ENCODE results near the gene WDR90. TPM values are rescaled to one million over a fixed set of nuclear protein-coding genes. Genes with fewer than 3 reads are reported as not detected.

Gene WDR90
- total RNA-seq, 1 experiment from 2014 or later: 57.8 TPM

DNA sequence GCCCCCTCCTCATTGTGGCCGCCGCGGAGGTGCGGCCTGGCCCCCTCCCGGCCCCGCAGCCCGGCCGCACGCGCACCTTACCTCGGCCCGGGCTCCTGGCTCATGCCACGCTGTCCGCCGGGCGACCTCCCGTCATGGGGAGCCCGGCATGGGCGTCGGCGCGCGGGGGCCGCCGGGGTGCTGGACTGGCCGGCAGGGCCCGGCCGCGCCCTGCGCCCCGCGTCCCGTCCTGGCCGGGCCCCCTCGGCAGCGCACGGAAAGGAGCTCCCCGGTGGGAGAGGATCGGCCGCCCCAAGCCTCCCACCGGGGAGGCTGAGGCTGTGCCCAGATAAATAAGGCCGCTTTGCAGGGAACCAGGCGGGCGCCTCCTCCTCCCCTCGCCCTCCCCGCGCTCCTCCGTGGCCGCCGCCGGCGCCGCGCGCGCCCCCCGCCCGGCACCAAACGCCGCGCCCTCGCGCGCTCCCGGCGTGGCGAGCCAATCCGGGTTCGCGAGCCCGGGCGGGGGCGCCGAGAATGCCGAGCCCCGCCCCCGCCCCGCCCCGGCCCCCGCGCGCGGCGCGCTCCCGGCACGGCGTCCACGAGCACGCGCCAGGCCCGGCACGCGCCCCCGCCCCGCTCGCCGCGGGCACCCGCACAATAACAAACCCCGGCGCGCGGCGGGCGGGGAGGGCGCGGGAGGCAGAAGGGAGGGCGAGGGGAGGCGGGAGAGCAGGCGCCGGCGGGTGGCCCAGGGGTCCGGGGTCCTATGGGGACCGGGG lies 56.4 kb downstream of the WDR90 start, which contains the start of gene FBXL16:
Gene FBXL16 (minus strand): TSS at position 371 of the 758 bp plus-strand sequence. CDS start 8,396 bp downstream, outside the sequence.
- H3K4me1 Mint-ChIP-seq (ENCODE audit: low read depth, unreplicated experiment): no peaks in the 10 kb centered on the region
- TF ChIP-seq, protein P1, sequence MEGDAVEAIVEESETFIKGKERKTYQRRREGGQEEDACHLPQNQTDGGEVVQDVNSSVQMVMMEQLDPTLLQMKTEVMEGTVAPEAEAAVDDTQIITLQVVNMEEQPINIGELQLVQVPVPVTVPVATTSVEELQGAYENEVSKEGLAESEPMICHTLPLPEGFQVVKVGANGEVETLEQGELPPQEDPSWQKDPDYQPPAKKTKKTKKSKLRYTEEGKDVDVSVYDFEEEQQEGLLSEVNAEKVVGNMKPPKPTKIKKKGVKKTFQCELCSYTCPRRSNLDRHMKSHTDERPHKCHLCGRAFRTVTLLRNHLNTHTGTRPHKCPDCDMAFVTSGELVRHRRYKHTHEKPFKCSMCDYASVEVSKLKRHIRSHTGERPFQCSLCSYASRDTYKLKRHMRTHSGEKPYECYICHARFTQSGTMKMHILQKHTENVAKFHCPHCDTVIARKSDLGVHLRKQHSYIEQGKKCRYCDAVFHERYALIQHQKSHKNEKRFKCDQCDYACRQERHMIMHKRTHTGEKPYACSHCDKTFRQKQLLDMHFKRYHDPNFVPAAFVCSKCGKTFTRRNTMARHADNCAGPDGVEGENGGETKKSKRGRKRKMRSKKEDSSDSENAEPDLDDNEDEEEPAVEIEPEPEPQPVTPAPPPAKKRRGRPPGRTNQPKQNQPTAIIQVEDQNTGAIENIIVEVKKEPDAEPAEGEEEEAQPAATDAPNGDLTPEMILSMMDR (IDR thresholded peaks at IDR 0.05; ENCODE audit: insufficient read depth in 1 of 2, low read depth in 1 of 2, low read length in 1 of 2, severe bottlenecking in 1 of 2, unreplicated experiment in 1 of 2): no peak
- H3K9me3 Mint-ChIP-seq (ENCODE audit: unreplicated experiment): no peaks in the 10 kb centered on the region
- intact Hi-C loops (cut with micrococcal nuclease; ENCODE audit: unreplicated experiment): no loop called here
- no peaks in the 10 kb centered on the region for H3K36me3 ChIP-seq (ENCODE audit: control insufficient read depth, insufficient read depth, low read length)
- peak within 1 kb of the TSS; percentile 44 for H3K4me3 Mint-ChIP-seq (ENCODE audit: unreplicated experiment)
- ChIA-PET POLR2A (interaction anchor here (1.0 kb wide), 1 partner anchor 16 kb away, joined by 3 read pairs; no protein-coding TSS in a partner anchor), CTCF (no interaction called here)
- H3K4me3 ChIP-seq (ENCODE audit: low read depth, low read length): peak within 1 kb of the TSS; percentile 34
- no peaks in the 10 kb centered on the region; the same call in none of the 2 replicates for H3K27me3 ChIP-seq (replicated peaks; ENCODE audit: control insufficient read depth, insufficient read depth, low read length)
- BruUV-seq (replicated peaks): no TSS peak
- H3K4me1 ChIP-seq: peaks cover 8% of the 10 kb centered on the region
- peaks cover 6% of the 10 kb centered on the region for H3K36me3 Mint-ChIP-seq (ENCODE audit: insufficient read depth, unreplicated experiment)
- no peaks in the 10 kb centered on the region for H3K9me3 ChIP-seq
- H3K27me3 Mint-ChIP-seq (ENCODE audit: insufficient read depth, unreplicated experiment): peaks cover 14% of the 10 kb centered on the region
- H3K27ac Mint-ChIP-seq (ENCODE audit: unreplicated experiment): no peak within 1 kb of the TSS
- peak in 1 of 2 experiments; percentile 61 for DNase-seq

DNA sequence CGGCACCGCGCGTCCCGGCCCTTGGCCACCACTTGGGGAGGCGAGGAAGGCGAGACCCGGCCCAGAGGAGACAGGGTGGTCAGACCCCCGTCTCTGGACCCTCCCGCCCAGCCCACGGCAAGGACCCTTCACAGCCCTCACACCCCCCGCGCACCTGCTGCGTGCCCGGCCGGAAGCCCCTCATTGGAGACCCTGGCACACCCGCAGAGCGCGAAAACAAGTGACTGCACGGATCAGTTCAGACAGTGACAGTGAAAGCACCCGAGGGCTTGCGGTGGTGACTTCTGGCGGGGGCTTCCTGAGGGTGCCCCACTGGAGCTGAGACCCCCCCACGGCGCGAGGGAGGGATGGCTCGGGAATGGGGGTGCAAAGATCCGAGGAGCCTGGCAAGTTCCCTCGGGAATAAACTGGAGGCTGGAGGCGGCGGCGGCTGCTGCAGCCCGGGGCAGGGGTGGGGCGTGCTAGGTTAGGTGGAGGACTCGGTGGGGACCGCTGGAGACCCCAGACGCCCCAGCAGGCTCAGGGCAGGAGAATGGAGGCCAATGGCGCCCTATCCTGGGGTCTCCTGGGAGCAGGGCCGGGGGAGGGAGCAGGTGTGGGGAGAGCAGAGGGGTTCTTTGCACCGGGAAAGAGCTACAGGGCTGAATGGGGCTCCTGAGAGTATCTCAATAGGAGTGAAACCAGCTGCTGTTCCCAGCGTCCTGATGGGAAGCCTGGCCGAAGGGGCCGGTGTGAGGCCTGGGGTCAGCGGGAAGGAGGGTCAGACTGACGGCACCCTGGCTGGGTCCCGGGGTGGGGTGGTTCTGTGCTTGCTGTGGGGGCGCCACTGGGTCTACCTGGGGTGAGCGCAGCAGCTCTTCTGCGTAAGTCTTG lies 57.3 kb downstream of the WDR90 start:
- H3K9me3 Mint-ChIP-seq (ENCODE audit: unreplicated experiment): no peaks in the 10 kb centered on the region

More for the DNA sequence above, 57.3 kb downstream of the WDR90 start:
- H3K36me3 Mint-ChIP-seq (ENCODE audit: insufficient read depth, unreplicated experiment): peaks cover 6% of the 10 kb centered on the region
- H3K27ac Mint-ChIP-seq (ENCODE audit: unreplicated experiment): no peak overlapping the region
- no peak for DNase-seq
- H3K36me3 ChIP-seq (ENCODE audit: control insufficient read depth, insufficient read depth, low read length): no peaks in the 10 kb centered on the region
- H3K4me3 ChIP-seq (ENCODE audit: low read depth, low read length): peak overlapping the region; percentile 26
- intact Hi-C loops (cut with micrococcal nuclease; ENCODE audit: unreplicated experiment): no loop called here
- H3K4me1 ChIP-seq: peaks cover 6% of the 10 kb centered on the region; the same call in 1 of the 2 replicates
- TF ChIP-seq, protein P1 (IDR thresholded peaks at IDR 0.05; ENCODE audit: insufficient read depth in 1 of 2, low read depth in 1 of 2, low read length in 1 of 2, severe bottlenecking in 1 of 2, unreplicated experiment in 1 of 2): no peak
- peaks cover 14% of the 10 kb centered on the region for H3K27me3 Mint-ChIP-seq (ENCODE audit: insufficient read depth, unreplicated experiment)
- CTCF ChIA-PET: interaction anchor here (0.6 to 0.8 kb wide), 2 partner anchors 20 to 59 kb away, joined by 3 to 4 read pairs; partner anchors contain the start of genes CCDC78 and HAGHL
- peak overlapping the region; percentile 11 for H3K4me3 Mint-ChIP-seq (ENCODE audit: unreplicated experiment)
- POLR2A ChIA-PET: interaction anchor here (1.0 kb wide), 2 partner anchors 15 kb away, joined by 3 to 4 read pairs; partner anchors contain the start of gene ANTKMT
- no TSS peak for BruUV-seq (replicated peaks)
- no peaks in the 10 kb centered on the region; the same call in none of the 2 replicates for H3K27me3 ChIP-seq (replicated peaks; ENCODE audit: control insufficient read depth, insufficient read depth, low read length)
- no peaks in the 10 kb centered on the region for H3K9me3 ChIP-seq
- no peaks in the 10 kb centered on the region for H3K4me1 Mint-ChIP-seq (ENCODE audit: low read depth, unreplicated experiment)

All from Caco-2 (cell line).